ENCODE data around the gene MAP3K15. TPM values are rescaled to one million over a fixed set of nuclear protein-coding genes. Genes with fewer than 3 reads are reported as not detected.
A peak's percentile ranks its signal among the peaks of the same experiment; 100 is the strongest.

Gene MAP3K15
- total RNA-seq, 1 donor from 2014 or later: 0.17 TPM

DNA sequence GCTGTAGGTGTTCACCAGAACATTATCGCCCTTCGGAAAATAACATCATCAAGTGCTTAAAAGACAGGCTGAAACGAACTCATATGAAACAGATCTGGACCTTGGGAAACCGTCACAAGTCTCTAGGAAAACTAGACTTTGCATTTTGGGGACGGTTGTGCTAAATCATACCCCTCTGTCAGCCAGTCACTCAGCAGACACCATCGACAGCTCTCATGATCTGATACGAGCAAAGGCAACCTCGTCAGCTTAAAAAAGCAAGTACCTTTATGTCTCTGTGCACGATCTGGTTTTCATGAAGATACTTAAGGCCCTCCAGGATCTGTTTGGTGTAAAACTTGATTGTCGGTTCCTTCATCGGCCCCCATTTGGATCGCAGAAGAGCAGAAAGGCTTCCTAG is 123.2 kb downstream of the MAP3K15 start:
- no peak for DNase-seq

- DNase-seq: no peak
Measured at GRCh38 chrX:19389227-19389845, 126.0 kb downstream of the MAP3K15 start.

- DNase-seq: no peak
Measured at GRCh38 chrX:19388741-19389140, 126.6 kb downstream of the MAP3K15 start.

- DNase-seq: no peak
Measured at GRCh38 chrX:19388064-19388679, 127.1 kb downstream of the MAP3K15 start.

DNA sequence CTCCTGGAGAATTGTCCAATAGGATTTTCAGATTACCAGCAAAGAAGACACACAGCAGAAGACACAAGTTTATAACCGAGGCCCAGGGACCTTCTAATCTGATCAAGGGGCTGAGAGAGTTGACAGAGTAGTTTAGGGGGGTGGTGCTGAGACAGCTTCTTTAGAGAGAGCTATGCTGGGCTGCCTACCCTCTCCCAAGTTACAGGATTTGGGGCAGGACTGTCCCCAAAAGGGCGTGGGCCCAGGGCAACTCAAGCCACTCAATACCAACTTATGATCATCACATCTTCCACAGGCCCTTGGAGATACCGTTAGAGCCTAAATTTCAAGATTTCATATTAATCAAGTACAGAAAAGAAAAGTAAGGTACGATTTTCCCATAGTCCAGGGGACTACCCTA is 128.6 kb downstream of the MAP3K15 start:
- DNase-seq: no peak

GRCh38 chrX:19382555-19383145 is 132.7 kb downstream of the MAP3K15 start:
- DNase-seq: peak; percentile 51

DNA sequence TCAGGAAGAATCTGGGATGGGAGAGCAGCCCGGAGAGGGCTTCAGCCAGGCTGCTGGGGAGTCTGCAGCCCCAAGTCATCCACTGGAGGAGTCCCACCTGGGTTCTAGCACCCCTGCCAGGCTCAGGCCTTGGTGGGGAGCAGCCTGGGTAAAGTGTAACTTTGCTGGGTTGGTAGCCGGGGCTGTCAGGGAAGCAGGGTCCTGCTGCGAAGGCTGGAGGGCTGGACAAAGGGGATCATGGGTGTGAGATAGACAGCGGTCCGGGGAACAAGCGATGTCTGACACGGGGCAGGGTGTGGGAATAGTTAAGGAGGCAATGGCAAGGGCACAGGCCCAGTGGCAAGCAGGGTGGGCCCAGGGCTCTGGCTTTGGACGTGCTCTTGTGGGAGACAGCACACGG is 134.0 kb downstream of the MAP3K15 start:
- no peak for DNase-seq

GRCh38 chrX:19377799-19378198 is 137.5 kb downstream of the MAP3K15 start:
- no peak for DNase-seq

GRCh38 chrX:19375546-19375945 is 139.8 kb downstream of the MAP3K15 start:
- DNase-seq: no peak

DNA sequence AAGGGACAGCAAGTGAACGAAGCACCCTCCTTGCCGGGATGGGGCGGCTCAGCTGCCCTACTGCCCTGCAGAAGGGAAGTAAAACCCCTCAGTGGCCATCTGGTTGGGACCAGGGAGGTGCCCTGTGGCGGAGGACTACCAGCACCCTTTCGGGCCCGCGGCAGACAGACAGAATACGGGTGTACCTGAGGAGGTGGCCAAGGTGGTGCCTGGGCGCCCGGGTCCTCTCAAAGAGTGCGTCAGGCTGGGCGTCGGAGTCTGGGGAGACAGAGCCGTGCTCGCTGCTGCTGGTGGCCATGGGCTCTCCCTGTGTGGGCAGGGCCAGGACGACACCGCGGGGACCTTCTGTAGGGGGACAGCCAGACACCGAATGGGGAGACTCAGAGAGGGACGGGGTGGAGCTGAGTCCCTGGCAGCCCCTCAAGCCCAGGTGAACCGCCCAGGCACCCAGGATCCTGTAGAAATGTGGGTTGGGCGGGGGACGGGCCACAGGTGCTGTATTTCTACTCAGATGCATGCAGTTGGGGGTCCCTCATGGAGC is 141.9 kb downstream of the MAP3K15 start:
- no peak for DNase-seq

DNA sequence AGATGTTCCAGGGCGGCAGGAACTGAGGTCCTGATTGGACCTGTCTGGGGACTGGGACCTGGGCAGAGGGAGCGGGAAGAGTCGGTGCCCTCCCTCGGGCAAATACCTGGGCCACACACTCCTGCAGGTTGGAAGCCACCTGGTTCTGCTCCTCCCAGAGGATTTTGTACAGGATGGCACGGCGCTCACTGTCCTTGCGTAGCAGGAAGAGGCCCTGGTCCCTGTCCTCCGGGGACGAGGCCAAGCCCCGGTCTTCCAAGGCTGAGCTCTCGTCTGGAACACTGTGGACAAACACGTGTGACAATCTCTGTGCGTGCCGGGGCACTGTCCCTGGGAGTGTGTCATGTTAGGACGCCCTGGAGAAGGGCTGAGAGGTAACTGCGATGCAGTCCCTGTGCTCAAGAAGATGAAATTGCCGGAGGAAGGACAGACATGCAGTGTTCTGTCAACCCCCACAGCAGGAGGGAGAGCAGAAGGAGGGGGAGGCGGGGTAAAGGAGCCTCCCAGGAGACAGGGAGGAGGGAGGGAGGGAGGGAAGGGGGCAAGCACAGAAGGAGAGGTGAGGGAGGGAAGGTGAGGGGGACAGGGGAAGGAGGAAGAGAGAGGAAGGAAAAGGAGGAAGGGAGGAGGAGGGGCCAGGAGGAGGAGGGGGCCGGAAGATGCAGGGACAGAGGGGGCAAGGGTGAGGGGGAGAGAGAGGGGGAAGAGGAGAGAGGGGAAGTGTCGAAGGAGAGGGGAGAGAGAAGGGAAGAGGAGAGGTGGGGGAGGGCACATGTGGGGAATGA is 142.6 kb downstream of the MAP3K15 start:
- no peak for DNase-seq

DNA sequence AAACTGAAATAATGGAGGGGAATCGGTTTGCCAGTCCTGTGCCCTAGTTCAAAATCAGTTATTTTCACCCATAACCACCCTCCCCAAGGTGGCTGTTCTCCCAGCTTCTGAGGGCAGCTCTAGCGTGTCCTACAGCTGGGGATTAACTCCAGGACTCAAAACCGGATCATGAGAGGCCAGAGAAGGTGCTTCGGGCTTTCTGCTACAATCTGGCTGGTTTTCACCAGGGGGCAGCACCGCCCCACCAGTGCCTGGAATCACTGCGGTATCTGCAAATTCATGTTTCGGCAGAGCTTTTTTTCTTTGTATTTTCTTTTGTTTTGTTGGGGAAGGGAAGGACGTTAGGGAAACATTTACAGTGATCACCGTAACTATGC is 143.2 kb downstream of the MAP3K15 start:
- DNase-seq: peak; percentile 75

DNA sequence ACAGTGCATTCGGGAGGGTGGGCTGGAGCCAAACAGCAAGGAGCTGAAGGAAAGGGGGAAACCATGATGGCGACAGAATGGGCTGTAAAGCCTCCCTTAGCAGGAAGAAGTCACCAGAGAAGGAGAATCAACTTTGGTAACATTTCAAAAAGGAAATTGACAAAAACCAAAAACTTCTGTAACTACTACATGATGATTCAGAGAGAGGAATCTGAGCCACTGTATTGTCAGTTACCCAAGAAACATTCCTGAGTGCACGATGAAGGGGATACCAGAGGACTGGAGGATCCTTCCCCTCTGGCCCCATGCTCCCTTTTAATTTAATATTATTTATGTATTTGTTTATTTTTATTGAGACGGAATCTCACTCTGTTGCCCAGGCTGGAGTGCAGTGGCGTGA is 145.2 kb downstream of the MAP3K15 start:
- no peak for DNase-seq

- DNase-seq: no peak
Measured at GRCh38 chrX:19368576-19368975, 146.7 kb downstream of the MAP3K15 start.

DNA sequence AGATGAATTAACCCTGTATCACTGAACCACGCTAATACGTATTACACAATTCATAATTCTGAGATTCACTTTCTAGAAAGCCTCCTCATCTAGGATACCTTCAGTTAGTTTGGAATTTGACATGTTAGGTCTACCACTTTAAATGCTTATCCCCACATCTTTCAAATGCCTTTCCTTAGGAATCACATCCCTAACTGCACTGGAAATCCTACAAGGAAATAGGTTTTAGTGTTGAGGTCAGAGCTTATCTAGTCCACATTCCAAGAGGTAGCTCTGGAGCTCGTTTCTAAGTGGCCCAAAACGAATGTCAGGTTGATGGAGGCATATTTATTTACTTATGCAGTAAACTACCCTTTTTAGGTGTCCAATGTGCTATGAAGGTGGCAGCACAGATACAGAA is 153.6 kb downstream of the MAP3K15 start:
- DNase-seq: no peak

DNA sequence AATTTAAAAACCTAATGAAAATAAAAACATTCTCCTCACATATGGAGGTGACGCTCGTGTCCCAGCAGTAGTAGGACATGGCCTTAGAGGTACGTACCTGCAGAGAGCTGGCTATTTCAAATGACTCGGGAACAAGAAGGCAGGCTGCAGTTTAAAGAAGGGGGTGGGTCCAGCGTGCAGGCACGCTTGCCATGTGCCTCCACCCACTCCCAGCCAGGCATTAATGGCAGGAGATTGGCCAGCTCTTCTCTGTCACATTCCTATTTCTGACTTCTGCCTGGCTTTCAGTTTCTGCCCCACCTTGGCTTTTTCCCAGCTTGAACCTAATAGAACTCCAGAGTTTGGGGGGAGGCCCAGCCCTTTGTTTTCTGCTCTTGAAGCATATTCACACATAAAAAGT is 154.4 kb downstream of the MAP3K15 start:
- no peak for DNase-seq

DNA sequence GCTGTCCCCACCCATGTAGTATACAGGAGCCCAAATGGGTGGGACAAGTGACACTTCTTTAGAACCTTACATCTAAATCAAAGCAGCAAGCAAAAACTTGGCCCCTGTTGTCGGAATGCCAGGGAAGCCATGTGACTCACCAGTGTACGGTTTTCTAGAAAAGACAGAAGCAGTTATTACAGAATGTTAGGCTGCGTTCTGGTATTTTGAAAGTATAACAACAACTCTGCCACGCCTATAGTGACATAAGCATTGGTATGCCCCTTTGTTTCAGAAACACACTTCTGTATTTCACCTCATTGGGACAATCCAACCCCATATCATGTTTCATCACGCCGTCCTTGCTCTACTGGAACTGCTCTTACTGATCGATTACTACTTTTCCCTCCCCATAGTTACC is 156.8 kb downstream of the MAP3K15 start:
- no peak for DNase-seq

DNA sequence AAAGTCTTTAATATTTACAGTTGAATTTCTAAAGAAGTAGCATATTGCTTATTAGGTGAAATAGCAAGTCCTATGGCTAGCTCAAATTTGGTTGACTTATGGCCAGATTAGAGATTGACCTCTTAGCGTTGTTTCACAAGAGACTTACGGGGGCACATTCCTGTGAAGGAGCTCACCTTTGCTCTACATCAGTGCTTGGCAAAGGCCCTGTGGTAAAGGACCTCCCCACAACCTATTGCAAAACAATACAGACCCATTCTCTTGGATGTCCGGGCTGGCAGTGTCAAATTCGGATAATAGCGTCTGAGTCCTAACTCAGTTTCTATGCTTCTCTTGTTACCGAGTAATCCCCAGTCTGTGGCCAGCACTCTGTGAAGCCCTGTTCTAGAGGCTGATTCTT is 160.7 kb downstream of the MAP3K15 start:
- DNase-seq: no peak

GRCh38 chrX:19350941-19351384 is 164.3 kb downstream of the MAP3K15 start:
- DNase-seq: peak; percentile 34

DNA sequence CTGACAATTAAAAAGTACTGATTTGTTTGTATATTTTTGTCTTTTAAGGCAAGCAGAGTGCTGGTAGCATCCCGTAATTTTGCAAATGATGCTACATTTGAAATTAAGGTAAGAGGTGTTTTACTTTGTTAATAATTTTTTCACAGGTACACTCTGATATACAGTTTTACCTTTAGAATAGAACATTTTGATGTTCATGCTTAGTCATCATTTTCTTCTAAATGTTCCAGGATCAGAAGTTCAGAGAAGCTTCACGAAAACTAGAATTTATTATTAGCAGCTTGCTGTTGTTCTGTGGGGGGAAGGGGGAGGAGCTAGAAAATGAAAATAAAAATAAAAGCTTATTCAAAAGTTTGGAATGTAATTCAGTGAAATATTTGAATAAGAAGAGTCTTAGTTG is 166.0 kb downstream of the MAP3K15 start:
- DNase-seq: no peak

DNA sequence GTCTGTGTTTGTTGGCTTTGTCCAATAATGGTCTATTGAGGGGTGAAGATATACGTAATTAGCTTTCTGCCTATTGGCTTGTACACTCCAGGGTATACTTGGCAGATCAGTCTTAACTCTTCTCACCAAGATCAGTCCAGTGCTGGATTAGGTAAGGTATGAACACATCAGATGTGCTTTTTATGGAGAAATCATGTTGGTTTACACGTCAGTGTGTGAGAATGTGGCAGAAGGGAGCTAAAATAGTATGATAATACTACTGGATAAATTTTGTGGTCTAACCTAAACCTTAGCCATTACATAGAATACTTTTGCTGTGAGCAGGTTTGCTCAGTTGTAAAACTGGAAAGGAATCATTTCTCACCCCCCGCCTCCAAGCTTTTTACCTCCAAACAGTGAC is 167.4 kb downstream of the MAP3K15 start:
- no peak for DNase-seq

DNA sequence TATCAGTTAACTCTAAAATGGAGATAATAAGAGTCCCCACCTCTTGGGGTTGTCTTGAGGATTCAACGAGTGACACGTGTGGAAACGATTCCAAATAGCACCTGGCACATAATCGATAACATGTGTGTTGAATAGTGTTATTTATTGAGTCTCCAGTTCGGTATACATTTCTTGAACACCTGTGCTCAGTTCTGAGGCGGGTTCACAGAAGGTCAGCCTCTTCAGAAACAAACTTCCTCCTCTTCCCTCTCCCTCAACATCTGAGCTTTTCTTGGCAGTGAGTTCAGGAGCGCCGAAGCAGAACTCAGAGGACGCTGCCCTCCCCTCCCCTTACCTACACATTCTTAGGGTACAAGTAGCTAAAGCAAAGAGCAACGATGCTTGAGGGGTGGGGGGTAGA is 170.6 kb downstream of the MAP3K15 start:
- DNase-seq: peak; percentile 10
